Measurements from ENCODE around the gene KCNJ3. TPM values are rescaled to one million over a fixed set of nuclear protein-coding genes. Genes with fewer than 3 reads are reported as not detected.

Gene KCNJ3
- total and polyA plus RNA-seq, 7 experiments from 2014 or later = not detected

- ATAC-seq (no peak), DNase-seq (no peak)
- H3K4me3 ChIP-seq (ENCODE audit: low read length) = no peak overlapping the region
- peaks cover 0 to 7% (median 0%) of the 10 kb centered on the region in 11 donors for H3K9me3 Mint-ChIP-seq
- CTCF ChIA-PET = no interaction called here
- H3K36me3 Mint-ChIP-seq = no peaks in the 10 kb centered on the region
- H3K9me3 ChIP-seq (ENCODE audit: control insufficient read depth in 2 of 3, low read length in 3 of 3) = no peaks in the 10 kb centered on the region
- intact Hi-C loops (cut with micrococcal nuclease) = no loop called here
- POLR2A ChIA-PET = no interaction called here
- H3K4me3 Mint-ChIP-seq = no peak overlapping the region
- no peaks in the 10 kb centered on the region for H3K36me3 ChIP-seq (ENCODE audit: control insufficient read depth in 2 of 3, insufficient read depth in 3 of 3, low read length in 3 of 3)
- no peaks in the 10 kb centered on the region for H3K27me3 Mint-ChIP-seq
- H3K4me1 Mint-ChIP-seq = no peaks in the 10 kb centered on the region
- no peaks in the 10 kb centered on the region for H3K27me3 ChIP-seq (ENCODE audit: control insufficient read depth in 2 of 2, insufficient read depth in 2 of 2, low read length in 2 of 2)
- no peak overlapping the region for H3K27ac ChIP-seq (ENCODE audit: low read depth, low read length)
- no peak overlapping the region for H3K27ac Mint-ChIP-seq
- H3K4me1 ChIP-seq (ENCODE audit: control insufficient read depth in 2 of 2, insufficient read depth in 2 of 2, low read length in 2 of 2) = no peaks in the 10 kb centered on the region
Observed at GRCh38 chr2:154794406-154794805, 95.9 kb downstream of the KCNJ3 start.

DNA sequence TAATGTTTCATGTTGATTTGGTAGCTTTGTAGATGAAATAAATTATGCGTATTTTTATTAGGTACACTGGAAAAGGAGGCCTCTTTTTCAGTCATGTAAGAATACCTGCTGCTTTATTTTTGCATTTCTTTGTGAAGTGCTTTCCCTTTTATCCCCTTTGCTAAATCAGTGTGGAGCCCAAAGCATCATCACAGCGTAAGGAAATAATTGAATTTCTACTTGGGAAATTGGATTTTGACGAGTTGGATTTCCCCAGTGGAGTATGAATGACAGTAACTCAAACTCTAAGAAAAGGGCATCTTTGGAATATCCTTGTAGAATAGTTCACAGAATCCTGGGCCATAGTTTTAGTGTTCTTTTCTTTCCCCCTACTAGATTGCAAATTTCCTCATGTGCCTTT lies 97.2 kb downstream of the KCNJ3 start:
- Histone ChIP-seq H3K4me1 (ENCODE audit: control insufficient read depth in 2 of 2, insufficient read depth in 2 of 2, low read length in 2 of 2) (no peaks in the 10 kb centered on the region), H3K36me3 (ENCODE audit: control insufficient read depth in 2 of 3, insufficient read depth in 3 of 3, low read length in 3 of 3) (no peaks in the 10 kb centered on the region), H3K27me3 (ENCODE audit: control insufficient read depth in 2 of 2, insufficient read depth in 2 of 2, low read length in 2 of 2) (no peaks in the 10 kb centered on the region), H3K9me3 (ENCODE audit: control insufficient read depth in 2 of 3, low read length in 3 of 3) (no peaks in the 10 kb centered on the region), H3K4me3 (ENCODE audit: low read length) (no peak overlapping the region), H3K27ac (ENCODE audit: low read depth, low read length) (no peak overlapping the region)
- DNase-seq (no peak), ATAC-seq (no peak)
- no peaks in the 10 kb centered on the region for H3K4me1 Mint-ChIP-seq
- H3K27me3 Mint-ChIP-seq = no peaks in the 10 kb centered on the region
- H3K4me3 Mint-ChIP-seq = no peak overlapping the region
- POLR2A ChIA-PET = no interaction called here
- intact Hi-C loops (cut with micrococcal nuclease) = no loop called here
- H3K36me3 Mint-ChIP-seq = no peaks in the 10 kb centered on the region
- H3K27ac Mint-ChIP-seq = no peak overlapping the region
- peaks cover 0 to 7% (median under 1%) of the 10 kb centered on the region in 11 donors for H3K9me3 Mint-ChIP-seq
- CTCF ChIA-PET = no interaction called here

DNA sequence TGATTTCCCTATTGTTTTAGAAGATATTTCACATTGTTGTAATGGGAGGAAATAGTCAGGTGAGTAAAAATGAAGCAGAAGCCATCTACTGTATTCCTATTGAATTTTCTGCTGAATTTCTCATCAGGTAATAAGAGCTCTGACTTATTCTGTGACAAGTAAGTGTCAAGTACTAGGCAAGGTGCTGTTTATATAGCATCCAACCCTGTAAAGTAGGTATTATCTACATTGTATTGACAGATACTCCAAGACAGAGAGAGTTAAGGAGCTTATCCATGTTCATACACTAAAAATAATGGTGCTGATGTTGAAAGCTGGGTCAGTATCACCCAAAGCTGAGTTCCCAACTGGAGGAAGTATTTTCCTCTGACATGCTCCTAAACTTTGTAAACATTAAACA lies 106.0 kb downstream of the KCNJ3 start:
- Mint-ChIP-seq H3K9me3 (peaks cover 0 to 4% (median 0%) of the 10 kb centered on the region in 11 donors), H3K4me1 (no peaks in the 10 kb centered on the region), H3K4me3 (no peak overlapping the region), H3K27ac (no peak overlapping the region), H3K36me3 (no peaks in the 10 kb centered on the region), H3K27me3 (no peaks in the 10 kb centered on the region)
- intact Hi-C loops (cut with micrococcal nuclease) = no loop called here
- H3K27ac ChIP-seq (ENCODE audit: low read depth, low read length) = no peak overlapping the region
- ATAC-seq (no peak), DNase-seq (no peak)
- no peaks in the 10 kb centered on the region for H3K36me3 ChIP-seq (ENCODE audit: control insufficient read depth in 2 of 3, insufficient read depth in 3 of 3, low read length in 3 of 3)
- H3K4me1 ChIP-seq (ENCODE audit: control insufficient read depth in 2 of 2, insufficient read depth in 2 of 2, low read length in 2 of 2) = no peaks in the 10 kb centered on the region
- POLR2A ChIA-PET = no interaction called here
- CTCF ChIA-PET = no interaction called here
- no peak overlapping the region for H3K4me3 ChIP-seq (ENCODE audit: low read length)
- no peaks in the 10 kb centered on the region for H3K9me3 ChIP-seq (ENCODE audit: control insufficient read depth in 2 of 3, low read length in 3 of 3)
- no peaks in the 10 kb centered on the region for H3K27me3 ChIP-seq (ENCODE audit: control insufficient read depth in 2 of 2, insufficient read depth in 2 of 2, low read length in 2 of 2)

DNA sequence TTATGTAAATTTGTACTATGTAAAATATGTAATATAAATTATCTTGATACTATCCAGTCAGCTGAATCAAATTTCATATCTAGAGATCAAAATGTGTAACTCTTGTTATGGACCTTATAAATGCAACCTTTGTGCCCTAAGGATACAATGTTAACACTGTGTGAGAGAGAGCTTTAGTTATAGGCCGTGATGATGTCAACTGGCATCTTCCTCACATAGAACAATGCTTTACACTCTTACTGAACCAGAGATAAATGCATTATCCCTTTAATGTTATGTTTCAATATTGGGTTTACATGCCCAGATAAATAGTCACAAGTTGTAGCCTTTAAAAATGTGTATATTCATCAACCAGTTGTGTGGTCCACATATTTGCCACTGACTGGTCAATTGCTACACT lies 115.1 kb downstream of the KCNJ3 start:
- no peaks in the 10 kb centered on the region for H3K4me1 ChIP-seq (ENCODE audit: control insufficient read depth in 2 of 2, insufficient read depth in 2 of 2, low read length in 2 of 2)
- intact Hi-C loops (cut with micrococcal nuclease) = no loop called here
- no peak overlapping the region for H3K4me3 ChIP-seq (ENCODE audit: low read length)
- Mint-ChIP-seq H3K4me3 (no peak overlapping the region), H3K27me3 (no peaks in the 10 kb centered on the region), H3K27ac (no peak overlapping the region), H3K4me1 (no peaks in the 10 kb centered on the region), H3K9me3 (peaks cover 0 to 13% (median 0%) of the 10 kb centered on the region in 11 donors), H3K36me3 (no peaks in the 10 kb centered on the region)
- ATAC-seq (no peak), DNase-seq (no peak)
- no peaks in the 10 kb centered on the region for H3K36me3 ChIP-seq (ENCODE audit: control insufficient read depth in 2 of 3, insufficient read depth in 3 of 3, low read length in 3 of 3)
- H3K9me3 ChIP-seq (ENCODE audit: control insufficient read depth in 2 of 3, low read length in 3 of 3) = no peaks in the 10 kb centered on the region
- CTCF ChIA-PET = no interaction called here
- POLR2A ChIA-PET = no interaction called here
- no peak overlapping the region for H3K27ac ChIP-seq (ENCODE audit: low read depth, low read length)
- H3K27me3 ChIP-seq (ENCODE audit: control insufficient read depth in 2 of 2, insufficient read depth in 2 of 2, low read length in 2 of 2) = no peaks in the 10 kb centered on the region

- Histone ChIP-seq H3K4me3 (ENCODE audit: low read length) (no peak overlapping the region), H3K9me3 (ENCODE audit: control insufficient read depth in 2 of 3, low read length in 3 of 3) (no peaks in the 10 kb centered on the region), H3K36me3 (ENCODE audit: control insufficient read depth in 2 of 3, insufficient read depth in 3 of 3, low read length in 3 of 3) (no peaks in the 10 kb centered on the region), H3K27ac (ENCODE audit: low read depth, low read length) (no peak overlapping the region), H3K4me1 (ENCODE audit: control insufficient read depth in 2 of 2, insufficient read depth in 2 of 2, low read length in 2 of 2) (no peaks in the 10 kb centered on the region), H3K27me3 (ENCODE audit: control insufficient read depth in 2 of 2, insufficient read depth in 2 of 2, low read length in 2 of 2) (no peaks in the 10 kb centered on the region)
- intact Hi-C loops (cut with micrococcal nuclease) = no loop called here
- H3K36me3 Mint-ChIP-seq = no peaks in the 10 kb centered on the region
- H3K27ac Mint-ChIP-seq = no peak overlapping the region
- POLR2A ChIA-PET = no interaction called here
- H3K27me3 Mint-ChIP-seq = no peaks in the 10 kb centered on the region
- H3K4me3 Mint-ChIP-seq = no peak overlapping the region
- DNase-seq (no peak), ATAC-seq (no peak)
- H3K9me3 Mint-ChIP-seq = peaks cover 0 to 15% (median 0%) of the 10 kb centered on the region in 11 donors
- H3K4me1 Mint-ChIP-seq = no peaks in the 10 kb centered on the region
- CTCF ChIA-PET = no interaction called here
Observed at GRCh38 chr2:154814856-154815255, 116.4 kb downstream of the KCNJ3 start.

- Mint-ChIP-seq H3K36me3 (no peaks in the 10 kb centered on the region), H3K4me1 (no peaks in the 10 kb centered on the region), H3K4me3 (no peak overlapping the region), H3K27me3 (no peaks in the 10 kb centered on the region), H3K27ac (no peak overlapping the region), H3K9me3 (peaks cover 0 to 6% (median 0%) of the 10 kb centered on the region in 11 donors)
- no peak for DNase-seq
- POLR2A ChIA-PET = no interaction called here
- Histone ChIP-seq H3K27me3 (ENCODE audit: control insufficient read depth in 2 of 2, insufficient read depth in 2 of 2, low read length in 2 of 2) (no peaks in the 10 kb centered on the region), H3K36me3 (ENCODE audit: control insufficient read depth in 2 of 3, insufficient read depth in 3 of 3, low read length in 3 of 3) (no peaks in the 10 kb centered on the region), H3K9me3 (ENCODE audit: control insufficient read depth in 2 of 3, low read length in 3 of 3) (no peaks in the 10 kb centered on the region), H3K4me1 (ENCODE audit: control insufficient read depth in 2 of 2, insufficient read depth in 2 of 2, low read length in 2 of 2) (no peaks in the 10 kb centered on the region), H3K4me3 (ENCODE audit: low read length) (no peak overlapping the region), H3K27ac (ENCODE audit: low read depth, low read length) (no peak overlapping the region)
- no peak for ATAC-seq
- CTCF ChIA-PET = no interaction called here
- intact Hi-C loops (cut with micrococcal nuclease) = no loop called here
Observed at GRCh38 chr2:154825358-154825757, 126.9 kb downstream of the KCNJ3 start.

GRCh38 chr2:154826827-154827226 lies 128.3 kb downstream of the KCNJ3 start:
- Mint-ChIP-seq H3K36me3 (no peaks in the 10 kb centered on the region), H3K9me3 (peaks cover 0 to 1% (median 0%) of the 10 kb centered on the region in 11 donors), H3K4me1 (no peaks in the 10 kb centered on the region), H3K27ac (no peak overlapping the region), H3K27me3 (no peaks in the 10 kb centered on the region), H3K4me3 (no peak overlapping the region)
- ChIA-PET CTCF (no interaction called here), POLR2A (no interaction called here)
- H3K36me3 ChIP-seq (ENCODE audit: control insufficient read depth in 2 of 3, insufficient read depth in 3 of 3, low read length in 3 of 3) = no peaks in the 10 kb centered on the region
- no peak for ATAC-seq
- no peak for DNase-seq
- intact Hi-C loops (cut with micrococcal nuclease) = no loop called here
- no peaks in the 10 kb centered on the region for H3K27me3 ChIP-seq (ENCODE audit: control insufficient read depth in 2 of 2, insufficient read depth in 2 of 2, low read length in 2 of 2)
- no peak overlapping the region for H3K27ac ChIP-seq (ENCODE audit: low read depth, low read length)
- no peaks in the 10 kb centered on the region for H3K4me1 ChIP-seq (ENCODE audit: control insufficient read depth in 2 of 2, insufficient read depth in 2 of 2, low read length in 2 of 2)
- no peaks in the 10 kb centered on the region for H3K9me3 ChIP-seq (ENCODE audit: control insufficient read depth in 2 of 3, low read length in 3 of 3)
- H3K4me3 ChIP-seq (ENCODE audit: low read length) = no peak overlapping the region

Data from naive thymus-derived CD4-positive, alpha-beta T cell (primary cell).